Measurements from ENCODE around the gene SPATA13.

- TF ChIP-seq EP300 (IDR thresholded peaks at IDR 0.05) = no peak
- TF ChIP-seq CTCF (IDR thresholded peaks at IDR 0.05) = no peak
- TF ChIP-seq POLR2A (IDR thresholded peaks at IDR 0.05) = no peak
- no peak for TF ChIP-seq POLR2AphosphoS5 (IDR thresholded peaks at IDR 0.05)
Measured at GRCh38 chr13:24257497-24257896, 97.0 kb downstream of the SPATA13 start.
